SK-N-SH (cell line): ENCODE measurements around the gene CUBN. TPM values are rescaled to one million over a fixed set of nuclear protein-coding genes. Genes with fewer than 3 reads are reported as not detected.

Source experiments
- CTCF ChIA-PET: fragments of 300-600, 350-600 bp; formaldehyde crosslinking; extraction: SDS; loops from one replicate; lab custom pipeline; 2021; lab: Yijun Ruan, JAX
- POLR2A ChIA-PET: fragments of 350-600 bp; sonication (Branson Sonifier 250); formaldehyde crosslinking; extraction: SDS; loops from one replicate; lab custom pipeline; 2020; ENCODE audit warnings: antibody characterized with exemption, inconsistent platforms; lab: Yijun Ruan, JAX
- DNase-seq: peaks from one replicate; pipeline ENCODE4 v3.0.0; 2012
- H2AFZ ChIP-seq: fragments of 200-600 bp; sonication (generic); 2 replicates; pipeline ENCODE4 v1.8.1; 2016; ENCODE audit warnings: antibody characterized with exemption, mild to moderate bottlenecking, low read depth
- H3F3A ChIP-seq: fragments of 200-600 bp; sonication (generic); replicated peaks from 2 replicates; pipeline ENCODE3; 2016; ENCODE audit warnings: antibody characterized with exemption, mild to moderate bottlenecking; ENCODE audit not compliant: insufficient read depth
- H3K27ac ChIP-seq, 2 experiments: fragments of 200-500 bp in 1 of 2; fragments of 200-600 bp in 1 of 2; sonication (Bioruptor generic) in 1 of 2; sonication (generic), shearing (Covaris generic) in 1 of 2; 2 replicates each; pipeline versions ENCODE4 v1.5.1 to v1.6.1; 2014 to 2016; ENCODE audit warnings: low read depth in 2 of 2, inconsistent platforms in 1 of 2, low read length in 1 of 2, mild to moderate bottlenecking in 1 of 2, mixed read lengths in 1 of 2
- H3K27me3 ChIP-seq: fragments of 200-600 bp; sonication (generic), shearing (Covaris generic); 2 replicates; pipeline ENCODE4 v1.6.1; 2016; ENCODE audit warnings: mixed run types; ENCODE audit not compliant: insufficient read depth
- H3K36me3 ChIP-seq, 2 experiments: fragments of 200-500 bp in 1 of 2; fragments of 200-600 bp in 1 of 2; sonication (Bioruptor generic) in 1 of 2; sonication (generic) in 1 of 2; replicated peaks in 1 of 2; 2 replicates each; pipeline versions ENCODE3 to v1.5.1; 2014 to 2016; ENCODE audit warnings: low read length in 1 of 2, mild to moderate bottlenecking in 1 of 2; ENCODE audit not compliant: insufficient read depth in 2 of 2, control insufficient read depth in 1 of 2
- H3K4me1 ChIP-seq, 2 experiments: fragments of 200-500 bp in 1 of 2; fragments of 200-600 bp in 1 of 2; sonication (Bioruptor generic) in 1 of 2; sonication (generic), shearing (Covaris generic) in 1 of 2; 2 replicates each; pipeline versions ENCODE4 v1.5.1 to v1.6.1; 2014 to 2016; ENCODE audit warnings: low read depth in 1 of 2, low read length in 1 of 2, mixed run types in 1 of 2; ENCODE audit not compliant: insufficient read depth in 2 of 2, control insufficient read depth in 1 of 2
- H3K4me2 ChIP-seq: fragments of 200-600 bp; sonication (generic), shearing (Covaris generic); 2 replicates; pipeline ENCODE4 v1.6.1; 2017; ENCODE audit warnings: mixed run types
- H3K4me3 ChIP-seq, 2 experiments: fragments of 200-500 bp in 1 of 2; fragments of 200-600 bp in 1 of 2; sonication (Bioruptor generic) in 1 of 2; sonication (generic), shearing (Covaris generic) in 1 of 2; 2 replicates each; pipeline versions ENCODE4 v1.5.1 to v1.8.1; 2014 to 2016; ENCODE audit warnings: low read depth in 2 of 2, inconsistent platforms in 1 of 2, low read length in 1 of 2, mild to moderate bottlenecking in 1 of 2, mixed read lengths in 1 of 2, moderate library complexity in 1 of 2
- H3K79me2 ChIP-seq: fragments of 200-600 bp; sonication (generic); 2 replicates; pipeline ENCODE4 v1.8.1; 2017; ENCODE audit warnings: mild to moderate bottlenecking; ENCODE audit not compliant: insufficient read depth
- H3K9ac ChIP-seq: fragments of 200-600 bp; sonication (generic); 2 replicates; pipeline ENCODE4 v1.6.1; 2017; ENCODE audit warnings: mixed run types
- H3K9me2 ChIP-seq: fragments of 200-600 bp; sonication (generic); 2 replicates; pipeline ENCODE4 v1.6.1; 2017; ENCODE audit warnings: mixed run types
- H3K9me3 ChIP-seq: fragments of 200-600 bp; sonication (generic); 2 replicates; pipeline ENCODE4 v1.6.1; 2017; ENCODE audit warnings: mixed run types, mild to moderate bottlenecking, moderate library complexity
- H4K20me1 ChIP-seq: fragments of 200-600 bp; sonication (generic); 2 replicates; pipeline ENCODE4 v1.6.1; 2017; ENCODE audit warnings: mild to moderate bottlenecking, mixed run types; ENCODE audit not compliant: insufficient read depth
- CHD2 ChIP-seq: fragments of 150-350 bp; IDR thresholded peaks from 2 replicates; pipeline ENCODE4 v1.6.1; 2018; ENCODE audit warnings: low read length; ENCODE audit not compliant: partially characterized antibody
- EP300 ChIP-seq, 2 experiments: IDR thresholded peaks; 2 replicates each; pipeline versions ENCODE4 v1.4.0 to v1.6.1; 2012; ENCODE audit warnings: borderline replicate concordance in 1 of 2, low read depth in 1 of 2, low read length in 1 of 2
- FOSL2 ChIP-seq: IDR thresholded peaks from 2 replicates; pipeline ENCODE4 v1.4.0; 2012; ENCODE audit warnings: low read depth, mild to moderate bottlenecking, moderate library complexity, borderline replicate concordance
- GABPA ChIP-seq: IDR thresholded peaks from 2 replicates; pipeline ENCODE4 v1.4.0; 2012; ENCODE audit warnings: low read depth, mild to moderate bottlenecking
- GATA2 ChIP-seq: sonication (generic); formaldehyde crosslinking; IDR thresholded peaks from 2 replicates; pipeline ENCODE4 v1.5.0; 2020; ENCODE audit warnings: mild to moderate bottlenecking, missing genetic modification reagents
- JUND ChIP-seq: IDR thresholded peaks from 2 replicates; pipeline ENCODE4 v1.4.0; 2012
- MEF2A ChIP-seq: IDR thresholded peaks from 2 replicates; pipeline ENCODE4 v1.4.0; 2012; ENCODE audit warnings: low read depth, borderline replicate concordance
- NFIC ChIP-seq: IDR thresholded peaks from 2 replicates; pipeline ENCODE4 v1.4.0; 2012; ENCODE audit warnings: borderline replicate concordance
- NRF1 ChIP-seq: IDR thresholded peaks from 2 replicates; pipeline ENCODE4 v1.6.1; 2012; ENCODE audit warnings: low read depth, mild to moderate bottlenecking, low read length
- RCOR1 ChIP-seq: fragments of 150-350 bp; IDR thresholded peaks from 2 replicates; pipeline ENCODE4 v1.6.1; 2017; ENCODE audit warnings: antibody characterized with exemption, low read length
- RFX5 ChIP-seq: IDR thresholded peaks from 2 replicates; pipeline ENCODE4 v1.6.1; 2012; ENCODE audit warnings: mild to moderate bottlenecking, improper control_type of control experiment, low read length
- SMC3 ChIP-seq: IDR thresholded peaks from 2 replicates; pipeline ENCODE4 v1.6.1; 2012; ENCODE audit warnings: low read depth, low read length, improper control_type of control experiment
- TAF1 ChIP-seq: IDR thresholded peaks from 2 replicates; pipeline ENCODE4 v1.6.1; 2012; ENCODE audit warnings: low read depth, mild to moderate bottlenecking, low read length, moderate library complexity, borderline replicate concordance
- WGBS: methylation state at CpG from one replicate; pipeline ENCODE4 v1.1.6; 2017; ENCODE audit warnings: low lambda C conversion rate; 5-methylcytosine and 5-hydroxymethylcytosine counted together
- polyA plus RNA-seq, 3 experiments: library from polyadenylated mRNA; depleted of rRNA; stranded (reverse); fragments of >200 nt; gene quantifications; 2 replicates each; pipeline ENCODE4 v1.2.3, GENCODE V29; 2012
- TF ChIP-seq, protein P1 (sequence below): IDR thresholded peaks from 2 replicates; pipeline ENCODE4 v1.4.0; 2012; ENCODE audit warnings: low read depth, borderline replicate concordance
- TF ChIP-seq, protein P2 (sequence below): fragments of 150-350 bp; IDR thresholded peaks from 2 replicates; pipeline ENCODE4 v1.6.1; 2016; ENCODE audit warnings: mild to moderate bottlenecking, low read depth, low read length
- TF ChIP-seq, protein P3 (sequence below): IDR thresholded peaks from 2 replicates; pipeline ENCODE4; 2012
- TF ChIP-seq, protein P4 (sequence below): IDR thresholded peaks from 2 replicates; pipeline ENCODE4 v1.6.1; 2012; ENCODE audit warnings: mild to moderate bottlenecking, low read depth, low read length, moderate library complexity

The CUBN gene
- polyA plus RNA-seq, 1 of the 3 experiments (the other 2 are of a cell fraction), result 2.4 TPM

DNA sequence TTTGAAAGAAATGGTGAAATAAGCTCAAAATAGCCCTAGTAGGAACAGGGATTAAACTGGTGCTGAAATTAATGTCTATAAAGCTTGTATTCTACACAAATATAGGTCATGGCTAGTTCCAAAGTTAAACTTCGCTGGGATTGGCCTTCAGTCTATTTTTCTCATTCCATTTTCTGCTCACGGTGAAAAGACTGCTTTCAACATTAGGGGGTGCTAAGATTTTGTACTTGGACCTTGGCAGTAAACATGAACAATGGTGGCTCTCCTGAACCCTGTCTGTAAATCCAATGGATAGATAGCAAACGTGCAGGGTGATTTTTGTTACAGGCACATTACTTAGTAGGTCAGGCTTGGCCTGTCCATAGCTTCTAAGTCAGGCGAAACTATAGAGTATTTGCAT, 276.4 kb downstream of the CUBN start (continued):
- TF ChIP-seq RCOR1, result no peak
- no peak for TF ChIP-seq MEF2A
- TF ChIP-seq, protein P1, sequence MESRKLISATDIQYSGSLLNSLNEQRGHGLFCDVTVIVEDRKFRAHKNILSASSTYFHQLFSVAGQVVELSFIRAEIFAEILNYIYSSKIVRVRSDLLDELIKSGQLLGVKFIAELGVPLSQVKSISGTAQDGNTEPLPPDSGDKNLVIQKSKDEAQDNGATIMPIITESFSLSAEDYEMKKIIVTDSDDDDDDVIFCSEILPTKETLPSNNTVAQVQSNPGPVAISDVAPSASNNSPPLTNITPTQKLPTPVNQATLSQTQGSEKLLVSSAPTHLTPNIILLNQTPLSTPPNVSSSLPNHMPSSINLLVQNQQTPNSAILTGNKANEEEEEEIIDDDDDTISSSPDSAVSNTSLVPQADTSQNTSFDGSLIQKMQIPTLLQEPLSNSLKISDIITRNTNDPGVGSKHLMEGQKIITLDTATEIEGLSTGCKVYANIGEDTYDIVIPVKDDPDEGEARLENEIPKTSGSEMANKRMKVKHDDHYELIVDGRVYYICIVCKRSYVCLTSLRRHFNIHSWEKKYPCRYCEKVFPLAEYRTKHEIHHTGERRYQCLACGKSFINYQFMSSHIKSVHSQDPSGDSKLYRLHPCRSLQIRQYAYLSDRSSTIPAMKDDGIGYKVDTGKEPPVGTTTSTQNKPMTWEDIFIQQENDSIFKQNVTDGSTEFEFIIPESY, result no peak
- TF ChIP-seq, protein P2, sequence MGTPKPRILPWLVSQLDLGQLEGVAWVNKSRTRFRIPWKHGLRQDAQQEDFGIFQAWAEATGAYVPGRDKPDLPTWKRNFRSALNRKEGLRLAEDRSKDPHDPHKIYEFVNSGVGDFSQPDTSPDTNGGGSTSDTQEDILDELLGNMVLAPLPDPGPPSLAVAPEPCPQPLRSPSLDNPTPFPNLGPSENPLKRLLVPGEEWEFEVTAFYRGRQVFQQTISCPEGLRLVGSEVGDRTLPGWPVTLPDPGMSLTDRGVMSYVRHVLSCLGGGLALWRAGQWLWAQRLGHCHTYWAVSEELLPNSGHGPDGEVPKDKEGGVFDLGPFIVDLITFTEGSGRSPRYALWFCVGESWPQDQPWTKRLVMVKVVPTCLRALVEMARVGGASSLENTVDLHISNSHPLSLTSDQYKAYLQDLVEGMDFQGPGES, result no peak

DNA sequence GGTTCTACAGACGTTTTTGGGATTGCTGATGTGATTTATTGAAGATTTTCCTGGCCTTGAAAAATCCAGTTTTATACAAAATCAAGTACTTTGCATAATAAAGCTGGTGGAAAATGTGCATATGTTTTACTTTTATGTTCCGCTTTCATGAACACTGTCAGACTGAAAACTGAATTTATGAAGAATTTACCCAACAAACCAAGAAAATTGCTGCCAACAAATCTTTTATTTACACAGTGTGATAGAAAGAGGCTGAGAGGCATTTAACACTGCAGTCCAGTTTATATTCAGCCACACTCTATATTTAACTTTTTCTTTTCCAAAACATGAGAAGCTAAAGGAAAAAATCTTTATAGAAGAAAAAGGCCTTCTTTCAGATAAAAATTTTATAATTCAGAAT, 277.0 kb downstream of the CUBN start:
- H3K4me1 ChIP-seq, result peaks cover 20 to 36% of the 10 kb centered on the region in 2 experiments
- no peak overlapping the region for H3K4me3 ChIP-seq
- TF ChIP-seq, protein P3, sequence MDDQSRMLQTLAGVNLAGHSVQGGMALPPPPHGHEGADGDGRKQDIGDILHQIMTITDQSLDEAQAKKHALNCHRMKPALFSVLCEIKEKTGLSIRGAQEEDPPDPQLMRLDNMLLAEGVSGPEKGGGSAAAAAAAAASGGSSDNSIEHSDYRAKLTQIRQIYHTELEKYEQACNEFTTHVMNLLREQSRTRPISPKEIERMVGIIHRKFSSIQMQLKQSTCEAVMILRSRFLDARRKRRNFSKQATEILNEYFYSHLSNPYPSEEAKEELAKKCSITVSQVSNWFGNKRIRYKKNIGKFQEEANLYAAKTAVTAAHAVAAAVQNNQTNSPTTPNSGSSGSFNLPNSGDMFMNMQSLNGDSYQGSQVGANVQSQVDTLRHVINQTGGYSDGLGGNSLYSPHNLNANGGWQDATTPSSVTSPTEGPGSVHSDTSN, result no peak
- TF ChIP-seq GABPA (no peak), EP300 (IDR thresholded peaks at IDR 0.05; ENCODE audit: borderline replicate concordance in 1 of 2, low read depth in 1 of 2, low read length in 1 of 2) (no peak), FOSL2 (no peak)
- CTCF ChIA-PET, result interaction anchor here (0.7 to 2.9 kb wide), 25 partner anchors 8 to 581 kb away, joined by 3 to 34 read pairs (median 4); no protein-coding TSS in a partner anchor
- H3K9me2 ChIP-seq, result no peaks in the 10 kb centered on the region
- peaks cover 40% of the 10 kb centered on the region for H3F3A ChIP-seq
- POLR2A ChIA-PET, result interaction anchor here (0.8 kb wide), 1 partner anchor 349 kb away, joined by 3 read pairs; the partner anchor contains the start of gene TRDMT1
- no peaks in the 10 kb centered on the region for H3K27me3 ChIP-seq
- peak overlapping the region; percentile 16; the same call in 1 of the 2 replicates for H3K9ac ChIP-seq
- H2AFZ ChIP-seq, result no peak overlapping the region
- WGBS, result 76% methylated on average over 2 of the region's 2 CpGs
- no peaks in the 10 kb centered on the region for H3K79me2 ChIP-seq
- no peak for DNase-seq
- no peaks in the 10 kb centered on the region for H3K9me3 ChIP-seq
- no peaks in the 10 kb centered on the region for H4K20me1 ChIP-seq
- peak overlapping the region in 1 of 2 experiments; percentile 58; a peak in 3 of 4 replicates for H3K27ac ChIP-seq
- no peak overlapping the region for H3K4me2 ChIP-seq
- no peaks in the 10 kb centered on the region for H3K36me3 ChIP-seq

DNA sequence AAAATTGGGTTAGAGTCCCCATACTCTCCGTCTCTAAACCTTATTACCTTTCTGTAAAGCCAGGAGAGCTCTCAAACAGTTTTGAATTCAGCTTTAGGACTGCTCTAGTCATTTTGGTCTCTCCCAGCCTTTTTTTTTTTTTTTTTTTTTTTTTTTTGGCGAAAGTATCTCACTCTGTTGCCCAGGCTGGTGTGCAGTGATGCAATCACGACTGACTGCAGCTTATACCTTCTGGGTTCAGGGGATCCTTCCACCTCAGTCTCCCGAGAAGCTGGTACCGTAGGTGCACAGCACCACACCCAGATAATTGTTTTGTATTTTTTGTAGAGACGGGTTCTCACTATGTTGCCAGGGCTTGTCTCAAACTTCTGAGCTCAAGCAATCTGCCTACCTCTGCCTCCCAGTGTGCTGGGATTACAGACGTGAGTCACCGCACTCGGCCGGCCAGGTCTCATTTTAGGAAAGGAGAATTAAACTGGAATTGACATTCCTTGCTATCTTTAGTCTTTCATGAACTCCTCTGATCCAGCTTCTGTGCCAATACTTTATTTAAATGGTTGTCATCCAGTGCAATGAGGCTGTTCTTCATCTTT, 281.0 kb downstream of the CUBN start:
- Histone ChIP-seq H3K4me2 (peak overlapping the region; percentile 30; the same call in 1 of the 2 replicates), H3K27ac (peak overlapping the region; percentile 62 to 87; a peak in 3 of 4 replicates), H3F3A (peaks cover 26% of the 10 kb centered on the region), H4K20me1 (no peaks in the 10 kb centered on the region), H3K4me3 (no peak overlapping the region), H3K27me3 (no peaks in the 10 kb centered on the region), H3K9me3 (no peaks in the 10 kb centered on the region), H3K36me3 (no peaks in the 10 kb centered on the region), H2AFZ (no peak overlapping the region), H3K9ac (peak overlapping the region; percentile 32; the same call in 1 of the 2 replicates), H3K79me2 (no peaks in the 10 kb centered on the region), H3K9me2 (no peaks in the 10 kb centered on the region), H3K4me1 (peaks cover 0 to 25% of the 10 kb centered on the region in 2 experiments)
- ChIA-PET POLR2A (no interaction called here), CTCF (interaction anchor here (0.8 to 1.4 kb wide), 3 partner anchors 9 to 410 kb away, joined by 3 to 6 read pairs (median 4); no protein-coding TSS in a partner anchor)
- WGBS, result 25% methylated on average over 10 of the region's 10 CpGs
- DNase-seq, result no peak
- TF ChIP-seq MEF2A, result peak; percentile 87
- no peak for TF ChIP-seq RFX5
- TF ChIP-seq EP300 (IDR thresholded peaks at IDR 0.05; ENCODE audit: borderline replicate concordance in 1 of 2, low read depth in 1 of 2, low read length in 1 of 2), result peak in 1 of 2 experiments; percentile 93; a peak in 2 of 4 replicates
- TF ChIP-seq GATA2 (CRISPR knock-in tag), result no peak
- no peak for TF ChIP-seq CHD2
- TF ChIP-seq SMC3, result no peak
- no peak for TF ChIP-seq NRF1
- TF ChIP-seq, protein P4, sequence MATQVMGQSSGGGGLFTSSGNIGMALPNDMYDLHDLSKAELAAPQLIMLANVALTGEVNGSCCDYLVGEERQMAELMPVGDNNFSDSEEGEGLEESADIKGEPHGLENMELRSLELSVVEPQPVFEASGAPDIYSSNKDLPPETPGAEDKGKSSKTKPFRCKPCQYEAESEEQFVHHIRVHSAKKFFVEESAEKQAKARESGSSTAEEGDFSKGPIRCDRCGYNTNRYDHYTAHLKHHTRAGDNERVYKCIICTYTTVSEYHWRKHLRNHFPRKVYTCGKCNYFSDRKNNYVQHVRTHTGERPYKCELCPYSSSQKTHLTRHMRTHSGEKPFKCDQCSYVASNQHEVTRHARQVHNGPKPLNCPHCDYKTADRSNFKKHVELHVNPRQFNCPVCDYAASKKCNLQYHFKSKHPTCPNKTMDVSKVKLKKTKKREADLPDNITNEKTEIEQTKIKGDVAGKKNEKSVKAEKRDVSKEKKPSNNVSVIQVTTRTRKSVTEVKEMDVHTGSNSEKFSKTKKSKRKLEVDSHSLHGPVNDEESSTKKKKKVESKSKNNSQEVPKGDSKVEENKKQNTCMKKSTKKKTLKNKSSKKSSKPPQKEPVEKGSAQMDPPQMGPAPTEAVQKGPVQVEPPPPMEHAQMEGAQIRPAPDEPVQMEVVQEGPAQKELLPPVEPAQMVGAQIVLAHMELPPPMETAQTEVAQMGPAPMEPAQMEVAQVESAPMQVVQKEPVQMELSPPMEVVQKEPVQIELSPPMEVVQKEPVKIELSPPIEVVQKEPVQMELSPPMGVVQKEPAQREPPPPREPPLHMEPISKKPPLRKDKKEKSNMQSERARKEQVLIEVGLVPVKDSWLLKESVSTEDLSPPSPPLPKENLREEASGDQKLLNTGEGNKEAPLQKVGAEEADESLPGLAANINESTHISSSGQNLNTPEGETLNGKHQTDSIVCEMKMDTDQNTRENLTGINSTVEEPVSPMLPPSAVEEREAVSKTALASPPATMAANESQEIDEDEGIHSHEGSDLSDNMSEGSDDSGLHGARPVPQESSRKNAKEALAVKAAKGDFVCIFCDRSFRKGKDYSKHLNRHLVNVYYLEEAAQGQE, result 0 out of 2 replicates have a peak, but pooled peaks have one; percentile 26
- no peak for TF ChIP-seq GABPA
- peak; percentile 71; the same call in 1 of the 2 replicates for TF ChIP-seq NFIC
- TF ChIP-seq TAF1, result no peak
- peak; percentile 89 for TF ChIP-seq JUND
